Measurements from ENCODE around the gene SDE2.
"Not testable (repeated sequence)": the region's sequence is repeated elsewhere in the genome, so short reads cannot be mapped to it uniquely, and the experiment has no call there.

Gene SDE2

DNA sequence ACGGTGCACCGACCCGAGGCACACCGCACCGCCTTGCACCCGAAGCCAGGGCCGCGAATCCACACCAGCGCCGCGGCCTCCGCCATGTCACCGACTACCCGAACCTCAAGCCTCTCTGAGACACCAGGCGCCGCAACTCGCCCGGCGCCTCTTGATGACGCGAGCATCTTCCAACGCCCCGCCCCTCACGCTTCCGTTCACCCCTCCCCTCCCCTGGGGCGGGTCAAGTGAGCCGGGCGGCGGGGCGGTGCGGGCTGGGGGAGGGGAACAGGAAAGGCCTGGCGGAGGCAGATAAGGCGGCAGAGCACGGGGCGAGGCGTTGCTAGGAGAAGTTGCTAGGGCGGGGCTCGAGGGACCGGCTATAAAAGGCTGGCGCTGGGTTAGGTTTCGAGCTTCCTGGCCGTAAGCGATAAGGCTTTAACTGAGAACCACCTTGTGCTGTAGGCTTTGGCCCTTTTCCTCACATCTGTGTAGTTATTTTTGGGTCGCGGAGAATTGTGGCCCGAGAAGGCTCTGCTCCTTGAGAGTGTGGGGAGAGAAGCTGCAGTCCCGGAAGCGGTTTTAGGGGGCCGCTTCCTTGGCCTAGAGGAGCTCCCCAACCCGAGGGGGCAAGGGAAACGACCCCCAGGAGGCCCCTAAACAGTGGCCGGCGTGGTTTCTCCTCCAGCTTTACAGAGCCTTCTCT is at the start of gene SDE2:
Gene SDE2, minus strand, starts transcription at position 117 of the 685 bp plus-strand sequence. Its CDS starts 31 bp downstream, at position 86.
- DNase-seq: peak; percentile 98 to 99

DNA sequence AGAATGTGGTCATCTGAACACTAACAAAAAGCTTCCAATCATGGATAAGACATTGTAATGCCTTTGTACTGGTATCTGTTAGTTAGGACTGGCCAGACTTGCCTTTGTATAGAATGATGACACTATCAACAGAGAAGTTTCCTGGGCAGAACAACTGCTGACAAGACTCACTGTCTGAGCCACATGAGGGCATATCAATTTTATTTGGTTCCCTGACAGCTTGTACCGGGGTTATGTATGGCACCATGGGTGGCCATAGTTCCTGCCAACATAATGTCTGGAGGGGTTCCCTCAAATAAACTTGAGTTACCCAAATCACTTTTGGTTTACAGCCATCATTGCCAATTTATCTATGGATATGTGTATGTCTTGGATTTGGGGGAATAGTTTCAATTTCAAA is 49.7 kb upstream of the SDE2 start:
- DNase-seq: no peak

DNA sequence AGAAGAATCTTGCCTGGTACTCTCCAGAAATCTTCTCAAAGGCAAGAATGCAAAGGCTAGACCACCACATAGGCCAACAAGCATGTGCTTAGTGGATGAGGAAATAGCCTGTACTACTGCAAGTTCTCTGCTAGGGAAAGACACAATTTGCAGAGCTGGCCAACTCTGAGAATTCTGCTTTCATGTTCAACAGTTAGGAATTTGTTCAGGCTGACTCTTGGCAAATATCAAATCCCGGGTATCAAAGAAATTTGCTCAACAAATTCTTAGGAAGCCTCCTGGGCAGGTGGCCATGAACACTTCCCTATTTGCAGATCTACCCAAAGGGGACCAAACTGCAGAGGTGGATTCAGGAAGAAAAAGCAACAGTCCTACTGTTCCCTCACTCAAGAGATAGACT is 48.4 kb upstream of the SDE2 start:
- DNase-seq: no peak

DNA sequence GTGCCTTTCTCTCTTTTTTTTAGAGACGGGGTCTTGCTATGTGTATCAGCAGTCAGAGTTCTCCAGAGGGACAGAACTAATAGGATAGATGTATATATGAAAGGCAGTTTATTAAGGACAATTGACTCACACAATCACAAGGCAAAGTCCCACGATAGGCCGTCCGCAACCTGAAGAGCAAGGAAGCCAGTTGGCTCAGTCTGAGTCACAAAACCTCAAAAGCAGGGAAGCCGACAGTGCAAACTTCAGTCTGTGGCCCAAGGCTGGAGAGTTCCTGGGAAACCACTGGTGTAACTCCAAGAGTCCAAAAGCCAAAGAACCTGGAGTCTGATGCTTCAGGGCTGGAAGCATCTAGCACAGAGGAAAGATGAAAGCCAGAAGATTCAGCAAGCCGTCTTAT is 47.1 kb upstream of the SDE2 start:
- DNase-seq: no peak

DNA sequence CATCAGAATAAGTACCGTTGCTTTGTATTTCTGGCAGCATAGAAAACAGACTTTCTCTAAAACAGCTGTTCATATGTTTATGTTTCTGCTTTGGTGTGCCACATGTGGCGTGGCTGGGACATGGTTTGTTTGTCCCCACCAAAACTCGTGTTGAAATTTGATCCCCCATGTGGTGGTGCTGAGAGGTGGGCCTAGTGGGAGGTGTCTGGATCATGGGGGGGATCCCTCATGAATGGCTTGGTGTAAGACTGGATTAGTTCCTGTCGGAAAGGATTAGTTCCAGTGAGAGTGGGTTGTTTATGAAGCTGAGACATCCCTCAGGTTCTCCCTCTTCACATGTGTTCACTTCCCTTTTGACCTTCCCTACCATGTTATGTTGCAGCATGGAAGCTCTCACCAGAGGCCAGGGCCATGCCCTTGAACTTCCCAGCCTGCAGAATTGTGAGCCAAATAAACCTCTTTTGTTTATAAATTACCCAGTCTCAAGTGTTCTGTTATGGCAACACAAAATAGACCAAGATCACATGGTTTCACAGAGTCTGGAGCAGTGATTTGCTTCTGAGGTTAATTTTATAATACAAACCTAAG is 45.5 kb upstream of the SDE2 start:
- no peak for DNase-seq

DNA sequence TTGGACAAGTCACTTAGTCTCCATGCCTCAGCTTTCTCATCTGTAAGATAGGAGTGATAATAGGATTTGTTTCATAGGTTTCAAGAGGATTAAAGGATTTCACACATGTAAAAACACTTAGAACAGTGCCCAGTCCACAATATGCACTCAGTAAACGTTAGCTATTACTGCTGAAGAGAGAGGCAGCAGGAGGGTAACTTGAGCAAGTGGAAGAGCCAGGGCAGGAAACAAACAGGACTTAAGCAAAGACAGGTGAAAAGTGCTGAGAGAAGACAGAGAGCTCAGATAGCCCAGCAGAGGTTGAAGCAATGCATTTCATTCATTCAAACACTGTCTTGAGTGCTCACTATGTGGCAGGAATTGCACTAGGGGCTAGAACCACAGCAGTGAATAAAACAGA is 42.3 kb upstream of the SDE2 start:
- DNase-seq: no peak

DNA sequence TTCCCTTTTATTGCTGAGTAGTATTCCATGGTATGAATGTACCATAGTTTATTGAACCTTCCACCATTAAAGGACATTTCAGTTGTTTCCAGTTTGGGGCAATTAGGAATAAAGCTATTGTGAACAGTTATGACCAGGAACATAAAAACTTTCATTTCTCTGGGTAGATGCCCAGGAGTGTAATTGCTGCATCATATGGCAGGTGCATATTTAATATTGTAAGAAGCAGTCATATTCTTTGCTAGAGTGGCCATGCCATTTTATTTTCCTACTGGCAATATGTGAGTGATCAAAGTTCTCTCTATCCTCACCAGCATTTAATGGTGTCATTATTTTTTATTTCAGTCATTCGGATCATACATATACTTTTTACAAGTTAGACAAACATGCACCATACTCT is 39.5 kb upstream of the SDE2 start:
- DNase-seq: no peak

DNA sequence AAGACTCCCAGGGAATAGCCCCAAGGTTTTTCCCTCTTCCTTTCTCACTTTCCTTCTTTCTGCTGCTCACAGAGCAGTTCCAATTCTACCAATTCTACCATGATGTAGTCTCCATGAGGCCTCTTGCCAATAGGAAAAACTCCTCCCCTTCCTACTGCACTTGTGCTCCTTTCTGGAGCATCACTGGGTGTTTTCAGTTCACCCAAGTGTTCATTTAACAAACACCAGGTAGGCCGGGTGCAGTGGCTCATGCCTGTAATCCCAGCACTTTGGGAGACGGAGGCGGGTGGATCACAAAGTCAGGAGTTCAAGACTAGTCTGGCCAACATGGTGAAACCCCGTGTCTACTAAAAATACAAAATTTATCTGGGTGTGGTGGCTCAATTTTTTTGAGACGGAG is 36.8 kb upstream of the SDE2 start:
- DNase-seq: no peak

DNA sequence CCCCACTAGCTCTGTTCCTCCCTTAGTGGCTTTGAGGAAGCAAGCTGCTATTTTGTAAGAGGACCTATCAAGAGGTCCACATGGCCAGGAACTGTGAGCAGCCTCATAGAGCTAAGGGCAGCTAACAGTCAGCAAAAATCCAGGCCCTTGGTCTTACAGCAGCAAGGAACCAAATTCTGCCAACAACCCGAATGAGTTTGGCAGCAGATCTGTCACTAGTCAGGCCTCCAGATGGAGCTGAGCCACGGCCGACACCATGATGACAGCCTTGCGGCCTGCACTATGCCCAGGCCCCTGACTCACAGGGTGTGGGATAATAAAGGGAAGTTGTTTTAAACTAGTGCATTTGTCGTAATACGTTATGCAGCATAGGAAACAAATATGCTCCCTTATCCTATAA is 35.3 kb upstream of the SDE2 start:
- peak; percentile 44 to 64 for DNase-seq

DNA sequence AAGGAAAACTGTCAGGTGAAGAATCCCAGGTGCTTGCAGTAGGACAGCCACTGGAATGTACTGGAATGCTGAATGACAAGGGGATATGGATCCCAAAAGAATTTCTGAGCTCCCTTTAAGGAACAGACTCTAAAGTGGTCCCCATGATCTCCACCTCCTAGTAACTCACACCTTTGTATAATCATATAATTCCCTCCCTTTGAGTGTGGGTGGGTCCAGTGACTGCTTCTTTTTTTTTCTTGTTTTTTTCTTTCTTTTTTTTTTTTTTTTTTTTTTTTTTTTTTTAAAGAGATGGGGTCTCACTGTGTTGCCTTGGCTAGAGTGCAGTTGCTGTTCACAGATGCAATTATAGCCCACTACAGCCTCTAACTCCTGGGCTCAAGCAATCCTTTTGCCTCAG is 34.8 kb upstream of the SDE2 start:
- no peak for DNase-seq

DNA sequence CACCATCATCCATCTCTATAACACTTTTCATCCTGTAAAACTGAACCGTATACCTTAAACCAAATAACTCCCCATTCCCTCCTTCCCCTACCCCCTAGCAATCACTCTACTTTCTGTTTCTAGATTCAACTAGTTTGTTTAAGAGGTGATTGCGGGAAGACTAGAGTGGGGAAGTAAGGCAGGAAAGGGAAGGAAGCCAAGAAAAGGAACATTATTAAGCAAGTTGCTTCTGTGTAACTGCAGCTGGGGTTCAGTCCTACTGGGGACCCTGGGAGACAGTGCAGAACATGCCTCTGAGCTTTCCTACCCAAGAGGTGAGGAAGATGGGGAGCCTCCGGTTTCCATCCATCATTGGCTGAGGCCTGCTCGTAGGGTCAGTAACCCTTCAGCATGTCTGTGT is 34.4 kb upstream of the SDE2 start:
- no peak for DNase-seq

DNA sequence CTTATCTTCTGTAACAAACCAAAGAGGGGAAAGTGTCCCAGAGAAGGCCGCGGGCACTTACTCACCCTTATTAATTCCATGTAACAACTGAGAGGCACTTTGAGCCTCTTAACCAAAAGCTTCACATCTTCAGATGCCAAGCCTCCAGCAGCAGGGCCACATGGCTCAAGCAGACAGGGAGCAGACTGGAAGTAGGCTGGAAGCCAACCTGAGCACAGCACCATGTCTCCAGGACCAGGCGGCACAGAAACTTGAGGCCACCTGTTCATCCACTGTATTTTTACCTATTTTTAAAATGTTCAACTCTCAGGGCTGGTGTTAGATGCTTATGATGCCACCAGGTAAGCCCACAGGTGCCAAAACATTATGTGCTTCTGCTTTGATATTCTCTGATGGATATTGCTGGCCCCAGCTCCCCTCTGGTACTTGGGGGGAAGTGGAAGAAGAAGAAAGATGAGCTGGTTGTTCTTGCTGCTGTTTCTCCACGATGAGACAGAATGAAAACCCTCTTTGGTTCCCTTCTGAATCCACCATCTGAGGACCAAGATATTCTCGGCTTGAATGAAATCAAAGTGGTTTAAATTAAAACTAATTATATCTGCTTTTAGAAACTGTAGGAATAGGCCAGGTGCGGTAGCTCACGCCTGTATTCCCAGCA is 30.6 kb upstream of the SDE2 start:
- peak in 1 of 2 experiments; percentile 31 for DNase-seq

DNA sequence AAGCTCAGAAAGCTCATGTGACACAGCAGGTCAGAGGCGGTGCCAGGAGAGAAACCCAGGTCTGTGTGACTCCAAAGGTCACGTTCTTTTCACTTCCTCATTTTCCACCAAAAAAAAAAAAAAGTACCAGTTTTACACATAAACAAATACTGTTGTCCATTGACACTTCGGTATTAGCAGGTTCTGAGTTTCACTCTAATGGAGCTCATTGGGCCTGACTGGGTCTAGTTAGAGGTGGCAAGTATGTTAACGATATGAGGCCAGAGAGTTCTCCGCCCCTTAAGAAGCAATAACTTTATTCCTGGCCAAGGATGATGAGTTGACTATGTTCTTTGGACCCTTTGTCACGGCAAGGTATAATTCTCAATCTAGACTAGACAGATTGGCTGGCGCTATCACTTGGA is 30.0 kb upstream of the SDE2 start:
- DNase-seq: no peak

DNA sequence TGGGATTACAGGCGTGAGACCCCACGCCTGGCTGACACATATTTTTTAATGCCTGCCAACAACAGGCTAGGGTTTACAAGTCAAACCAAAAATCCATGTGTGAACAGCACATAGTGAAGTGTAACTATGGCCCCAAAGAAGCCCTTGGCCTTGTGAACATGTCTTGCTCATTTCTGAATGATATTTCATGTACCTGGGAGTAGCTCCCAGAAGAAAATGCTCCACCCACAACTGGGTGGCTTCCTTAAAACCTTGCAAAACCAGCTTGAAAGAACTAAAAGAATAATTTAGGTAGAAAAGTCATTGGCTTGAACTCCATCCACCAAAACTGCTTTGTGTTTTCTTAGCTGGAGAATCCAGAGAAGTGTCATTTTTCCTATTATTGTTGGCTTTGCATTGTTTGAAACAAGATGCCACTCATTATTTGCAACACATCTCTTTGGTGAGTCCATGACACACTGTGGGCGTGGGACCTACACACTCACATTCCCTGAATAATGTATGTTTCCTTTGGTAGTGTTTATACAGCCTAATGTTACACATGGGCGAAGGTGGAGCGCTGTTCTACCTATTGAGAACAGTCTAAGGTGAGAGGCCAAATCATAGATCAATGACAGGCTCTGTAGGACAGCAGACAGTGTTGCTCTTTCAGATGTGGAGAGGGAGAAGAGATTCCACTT is 28.5 kb upstream of the SDE2 start:
- DNase-seq: no peak

DNA sequence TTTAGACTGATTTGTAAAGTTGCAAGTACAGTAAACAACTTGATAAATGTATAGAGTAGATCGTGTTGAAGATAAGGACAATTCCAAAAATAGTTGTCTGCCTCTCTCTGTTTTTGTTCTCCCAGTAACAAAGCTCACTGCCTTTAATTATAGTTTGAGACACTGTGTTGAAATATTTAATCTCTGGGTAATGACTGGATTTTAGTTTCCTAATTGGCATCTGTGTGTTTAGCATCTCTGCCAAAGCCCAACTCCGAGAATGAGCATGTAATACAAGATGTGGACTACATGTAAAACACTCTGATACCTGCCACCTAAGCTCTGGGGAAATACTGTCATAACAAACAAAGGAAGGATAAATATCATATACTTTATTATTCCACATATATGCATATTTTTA is 27.7 kb upstream of the SDE2 start:
- no peak for DNase-seq

DNA sequence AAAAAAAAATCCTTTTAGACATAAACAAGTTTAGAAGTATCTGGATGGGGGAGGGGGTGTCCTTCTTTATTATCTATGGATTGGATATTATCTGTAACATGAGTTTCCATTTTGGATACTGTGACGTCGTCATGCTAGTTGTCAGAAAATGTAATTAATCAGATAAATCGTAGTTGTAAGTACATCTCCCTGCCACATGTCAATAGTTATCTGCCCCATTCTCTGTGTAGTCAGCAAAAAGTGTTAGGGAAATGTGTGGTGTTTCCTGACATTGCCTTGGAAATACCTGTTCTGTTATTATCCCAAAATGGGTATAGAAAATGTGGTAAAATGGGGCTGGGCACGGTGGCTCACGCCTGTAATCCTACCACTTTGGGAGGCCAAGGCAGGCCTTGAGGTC is 24.6 kb upstream of the SDE2 start:
- no peak for DNase-seq

DNA sequence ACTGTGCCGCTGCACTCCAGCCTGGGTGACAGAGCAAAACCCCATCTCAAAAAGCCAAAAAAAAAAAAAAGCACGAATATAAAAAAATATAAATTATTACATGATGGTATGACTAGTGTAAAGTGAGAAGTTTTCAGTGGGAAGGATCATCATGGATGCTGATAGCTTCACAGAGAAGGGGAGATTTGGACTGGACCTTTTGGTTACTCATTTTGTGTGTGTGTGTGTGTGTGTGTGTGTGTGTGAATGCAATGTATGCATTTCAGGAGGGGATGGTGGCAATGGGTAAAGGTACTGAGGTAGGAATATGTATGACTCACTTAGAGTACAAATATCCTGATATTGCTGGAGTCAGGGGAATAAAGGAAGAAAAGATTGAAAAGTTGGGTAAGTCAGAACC is 22.7 kb upstream of the SDE2 start:
- DNase-seq: no peak

DNA sequence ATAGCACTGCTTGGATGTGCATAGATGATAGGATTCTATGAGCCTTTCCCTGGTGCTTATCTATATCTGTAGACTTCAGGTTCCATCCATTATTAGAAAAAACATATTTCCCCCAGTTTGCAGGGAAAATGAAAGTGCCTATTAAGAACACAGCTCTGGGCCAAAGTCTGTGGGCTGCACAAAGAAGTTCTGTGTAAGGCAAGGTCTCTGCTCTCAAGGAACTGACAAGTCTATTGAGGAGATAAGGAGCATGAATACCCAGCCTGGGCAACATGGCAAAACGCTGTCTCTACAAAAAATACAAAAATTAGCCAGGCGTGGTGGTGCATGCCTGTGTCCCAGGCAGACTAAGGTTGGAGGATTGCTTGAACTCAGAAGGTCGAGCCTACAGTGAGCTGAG is 22.3 kb upstream of the SDE2 start:
- DNase-seq: no peak

DNA sequence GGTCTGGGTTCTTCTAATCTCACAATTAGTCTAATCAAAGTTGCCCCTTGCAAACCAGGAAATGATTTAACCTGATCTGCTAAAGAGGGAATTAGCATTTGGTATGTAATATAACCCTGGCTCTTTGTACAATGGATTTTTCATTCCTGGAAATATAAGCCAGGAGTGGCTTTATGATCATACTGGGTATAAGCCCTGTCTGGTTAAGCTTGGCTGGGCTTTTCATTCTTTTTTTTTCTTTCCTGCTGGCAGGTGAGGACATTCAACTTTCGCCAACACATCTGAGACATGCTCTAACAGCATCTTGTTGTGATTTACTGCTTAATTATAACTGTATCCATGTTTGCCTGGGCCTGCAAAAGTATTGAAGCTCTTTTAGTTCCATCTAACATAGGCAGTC is 20.4 kb upstream of the SDE2 start:
- no peak for DNase-seq

DNA sequence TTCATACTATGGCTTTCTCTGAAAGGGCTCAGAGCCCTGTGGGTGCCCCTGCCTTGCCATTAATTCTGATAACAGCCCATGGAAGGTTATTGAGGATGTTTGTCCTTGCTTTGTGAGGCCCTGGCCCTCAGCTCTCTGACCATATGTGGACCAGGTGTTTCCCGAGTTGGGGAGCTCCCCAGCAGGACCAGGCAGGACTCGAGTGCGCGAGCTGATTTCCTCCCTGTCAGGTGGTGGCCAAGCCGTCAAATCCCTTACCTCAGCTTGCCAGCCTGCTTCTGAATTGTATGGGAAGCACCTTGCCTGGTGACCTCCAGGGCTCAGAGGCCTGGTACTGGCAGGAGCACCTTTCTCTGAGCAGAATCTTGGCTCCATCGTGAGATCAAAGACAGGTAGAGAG is 17.9 kb upstream of the SDE2 start:
- no peak for DNase-seq

DNA sequence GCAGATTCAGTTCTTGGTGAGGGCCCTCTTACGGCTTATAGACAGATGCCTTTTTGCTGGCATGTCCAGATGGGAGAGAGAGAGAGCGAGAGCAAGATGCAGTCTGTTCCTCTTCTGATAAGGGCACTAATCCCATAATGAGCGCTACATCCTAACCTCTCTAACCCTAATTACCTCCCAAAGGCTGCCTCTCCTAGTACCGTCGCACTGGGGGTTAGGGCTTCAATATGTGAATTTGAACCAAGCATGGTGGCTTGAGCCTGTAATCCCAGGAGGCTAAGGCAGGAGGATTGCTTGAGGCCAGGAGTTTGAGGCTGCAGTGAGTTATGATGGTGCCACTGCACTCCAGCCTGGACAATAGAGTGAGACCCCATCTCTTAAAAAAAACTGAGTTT is 10.5 kb upstream of the SDE2 start:
- DNase-seq: no peak

DNA sequence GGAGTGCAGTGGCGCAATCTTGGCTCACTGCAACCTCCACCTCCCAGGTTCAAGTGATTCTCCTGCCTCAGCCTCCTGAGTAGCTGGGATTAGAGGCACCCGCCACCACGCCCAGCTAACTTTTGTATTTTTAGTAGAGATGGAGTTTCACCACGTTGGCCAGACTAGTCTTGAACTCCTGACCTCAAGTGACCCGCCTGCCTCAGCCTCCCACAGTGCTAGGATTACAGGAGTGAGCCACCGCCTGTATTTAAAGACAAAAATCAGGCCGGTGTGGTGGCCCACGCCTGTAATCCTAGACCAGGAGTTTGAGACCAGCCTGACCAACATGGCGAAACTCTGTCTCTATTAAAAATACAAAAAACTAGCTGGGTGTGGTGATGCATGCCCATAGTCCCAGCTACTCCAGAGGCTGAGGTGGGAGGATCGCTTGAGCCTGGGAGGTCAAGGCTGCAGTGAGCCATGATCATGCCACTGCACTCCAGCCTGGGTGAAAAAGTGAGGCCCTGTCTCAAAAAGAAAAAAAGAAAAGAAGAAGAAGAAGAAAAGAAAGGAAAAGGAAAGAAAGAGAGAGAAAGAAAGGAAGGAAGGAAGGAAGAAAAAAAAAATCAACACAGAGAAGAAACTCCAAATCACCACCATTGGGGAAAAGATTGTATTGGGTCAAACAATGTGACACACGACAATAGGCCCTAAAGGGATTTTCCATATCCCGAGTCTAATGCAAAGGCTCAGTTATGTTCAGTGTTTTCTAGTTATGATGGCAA is 8.2 kb upstream of the SDE2 start:
- DNase-seq: not testable (repeated sequence)

DNA sequence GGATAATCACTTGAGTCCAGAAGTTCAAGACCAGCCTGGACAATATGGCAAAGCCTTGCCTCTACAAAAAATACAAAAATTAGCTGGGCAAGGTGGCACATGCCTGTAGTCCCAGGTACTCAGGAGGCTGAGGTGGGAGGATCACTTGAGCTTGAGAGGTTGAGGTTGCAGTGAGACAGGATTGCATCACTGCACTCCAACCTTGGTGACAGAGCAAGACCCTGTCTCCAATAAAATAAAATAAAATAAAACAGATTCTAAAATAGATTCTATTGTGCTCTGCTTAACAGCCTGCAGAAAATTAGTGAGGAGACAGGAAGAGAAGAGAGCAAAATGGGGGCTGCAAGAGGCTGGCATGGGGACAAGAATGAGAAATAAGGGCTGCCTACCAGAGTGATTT is 7.5 kb upstream of the SDE2 start:
- no peak for DNase-seq
